ENCODE results near the gene ST6GALNAC3.

ST6GALNAC3 gene

DNA sequence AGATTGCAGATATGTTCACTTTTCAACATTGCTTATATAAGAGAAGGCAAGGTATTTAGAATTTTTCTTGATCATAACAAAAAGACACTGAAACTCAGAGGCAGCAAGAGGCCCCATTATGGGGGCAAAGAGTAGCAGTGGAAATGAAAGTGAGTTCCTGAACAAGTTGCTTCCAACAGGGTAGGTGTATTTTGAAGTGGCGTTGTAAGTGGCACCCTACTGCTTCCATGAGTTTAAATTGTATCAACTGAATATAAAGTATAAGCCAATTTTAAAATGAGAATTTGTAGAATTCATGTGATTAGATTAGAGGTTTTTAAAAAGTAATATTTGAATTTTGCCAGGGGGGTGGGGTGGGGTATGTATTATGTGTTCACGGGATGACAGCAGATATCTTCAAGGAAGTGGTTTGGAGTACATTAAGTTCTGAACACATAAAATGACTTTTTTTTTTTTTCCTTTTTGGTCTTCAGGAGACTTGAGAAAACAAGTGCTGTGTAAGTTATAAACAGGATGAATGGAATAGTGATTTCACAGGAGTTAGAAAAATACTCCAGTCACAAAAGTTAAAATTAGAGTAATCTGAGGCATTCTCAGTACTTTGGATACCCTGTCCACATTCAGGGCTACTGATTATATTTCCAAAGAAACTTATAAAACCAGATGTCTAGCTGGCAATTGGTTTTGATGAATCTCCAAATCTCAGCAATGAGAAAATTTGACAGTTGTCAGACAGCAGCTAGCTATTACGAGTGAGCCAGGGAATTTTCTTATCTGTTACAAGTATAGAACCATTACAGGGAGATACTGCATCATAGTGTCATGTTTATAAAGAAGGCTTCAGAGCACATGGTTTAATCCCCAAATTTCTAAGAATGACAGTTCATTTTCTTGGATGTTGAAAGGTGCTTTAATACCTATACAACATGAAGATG, 182.0 kb downstream of the ST6GALNAC3 start:
- no peak for DNase-seq

DNA sequence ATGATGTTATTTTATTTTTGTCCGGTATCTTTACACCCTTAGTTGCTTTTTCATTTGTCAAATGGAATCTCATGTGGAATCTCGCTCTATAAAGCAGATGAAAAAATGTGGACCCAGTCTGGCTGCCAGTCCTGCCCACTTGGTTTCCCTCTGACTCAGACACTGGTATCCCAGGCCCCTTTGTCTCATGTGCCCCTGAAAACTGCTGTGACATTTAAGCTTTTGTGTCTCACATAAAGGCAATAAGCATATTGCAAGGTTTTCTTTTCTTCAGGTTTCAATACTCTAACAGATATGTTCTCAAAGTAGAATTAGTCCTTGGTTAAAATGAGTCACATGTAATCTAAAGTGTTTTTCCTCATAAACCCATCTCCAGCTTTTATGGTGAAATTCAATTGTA, 183.3 kb downstream of the ST6GALNAC3 start:
- DNase-seq = no peak

DNA sequence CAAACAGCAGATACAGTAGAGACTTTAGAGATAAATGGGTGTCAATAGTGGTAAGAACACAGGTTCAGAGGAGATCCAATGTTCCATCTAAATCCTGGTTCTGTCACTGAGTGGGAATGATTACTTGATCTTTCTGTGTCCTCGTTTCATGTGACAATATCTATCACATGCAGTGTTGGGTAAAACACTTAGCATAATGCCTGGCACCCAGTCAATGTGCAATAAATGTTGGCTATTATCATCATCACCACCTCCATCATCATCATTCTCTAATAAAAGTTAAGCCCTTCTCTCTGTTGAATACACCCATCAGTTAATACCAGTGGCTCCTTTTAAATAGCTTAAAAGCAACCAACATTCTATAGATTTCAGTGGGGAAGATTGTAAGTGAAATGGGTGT, 184.7 kb downstream of the ST6GALNAC3 start:
- DNase-seq = no peak

DNA sequence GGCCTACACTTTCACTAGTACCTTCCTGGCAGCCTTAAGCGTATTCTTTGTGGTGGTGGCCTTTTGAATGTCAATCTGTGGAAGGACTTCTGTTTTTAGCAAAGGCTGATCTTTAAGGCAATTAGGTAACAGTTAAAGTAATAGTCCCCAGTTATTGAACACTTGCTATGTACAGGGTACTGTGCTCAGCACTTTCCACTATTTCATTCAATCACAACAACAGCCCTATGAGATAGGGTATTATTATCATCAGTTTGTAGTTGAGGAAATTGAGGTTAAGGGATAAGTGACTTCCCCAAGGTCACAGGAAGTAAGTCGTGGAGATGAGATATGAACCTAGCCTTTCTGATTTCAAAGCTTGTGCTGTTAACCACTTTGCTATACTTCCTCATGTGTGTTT, 185.7 kb downstream of the ST6GALNAC3 start:
- DNase-seq = no peak

DNA sequence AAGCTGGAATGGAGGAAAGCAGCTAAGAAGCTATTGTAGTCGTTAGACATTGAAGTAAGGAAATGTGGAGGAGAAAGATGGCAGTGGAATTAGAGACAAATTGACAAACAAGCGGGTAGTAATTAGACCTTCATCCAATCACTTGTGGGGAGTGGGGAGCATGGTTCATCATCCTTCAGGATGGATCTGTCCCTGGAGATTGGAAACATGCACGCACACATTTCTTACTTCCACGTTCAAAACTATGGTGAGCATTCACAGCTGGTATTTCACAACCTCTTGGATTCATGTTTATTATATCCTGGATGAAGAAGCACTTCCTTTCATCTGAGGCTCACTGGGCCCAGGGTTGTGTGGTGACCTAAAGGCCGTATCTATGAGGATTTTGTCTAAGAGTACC, 188.1 kb downstream of the ST6GALNAC3 start:
- no peak for DNase-seq

DNA sequence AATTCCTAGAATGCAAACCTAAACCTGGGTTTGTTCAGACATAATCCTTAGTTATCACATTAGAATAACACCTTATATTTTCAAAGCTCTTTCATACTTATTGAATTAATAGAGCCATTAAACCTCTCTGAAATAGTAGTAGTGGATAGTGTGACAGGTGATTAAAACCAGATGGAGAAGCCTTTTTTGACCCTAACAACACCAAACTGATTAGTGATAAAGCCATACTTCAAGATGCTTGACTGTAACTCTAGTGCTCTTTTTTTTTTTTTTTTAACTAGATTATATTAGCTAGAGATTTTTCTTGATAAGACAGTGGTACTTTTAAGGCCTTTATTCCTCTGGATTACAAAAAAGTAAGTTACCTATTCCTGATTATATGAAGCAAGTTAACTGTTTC, 190.1 kb downstream of the ST6GALNAC3 start:
- no peak for DNase-seq

DNA sequence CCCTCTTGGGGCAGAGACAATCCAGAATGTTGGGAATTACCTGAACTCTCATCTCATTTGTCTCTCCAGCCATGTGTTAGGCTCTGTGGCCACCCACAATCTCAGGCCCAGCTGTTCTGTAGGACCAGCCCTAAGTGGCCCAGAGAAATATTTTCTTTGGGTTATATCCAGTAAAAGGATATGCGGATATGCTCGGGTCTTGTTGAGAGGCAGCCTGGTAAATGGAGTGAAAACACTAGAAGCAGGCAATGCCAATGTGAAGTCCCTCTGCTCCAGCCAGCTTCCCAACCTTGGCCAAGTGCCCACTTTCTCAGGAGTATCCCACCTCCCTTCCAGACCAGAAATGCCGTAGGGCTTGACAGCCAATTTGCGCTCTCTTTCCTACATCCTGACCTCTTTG, 192.2 kb downstream of the ST6GALNAC3 start:
- DNase-seq = no peak

DNA sequence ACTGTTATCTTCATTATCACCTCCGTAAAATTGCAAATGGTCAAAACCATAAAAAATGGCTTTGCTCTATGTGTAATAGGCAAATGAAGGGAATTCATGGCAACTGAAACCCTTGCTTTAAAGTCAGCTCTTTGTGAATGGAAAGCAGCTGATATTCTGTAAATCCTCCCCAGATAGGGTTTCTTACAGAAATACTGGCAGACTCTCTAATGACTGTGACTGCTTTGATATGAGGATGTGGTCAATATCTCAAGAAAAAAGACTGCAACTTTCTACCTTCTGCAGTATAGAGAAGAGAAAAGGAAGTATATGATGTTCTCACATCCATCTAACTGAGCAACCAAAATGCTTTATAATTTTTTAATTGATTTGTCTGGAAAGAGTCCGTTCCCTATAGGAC, 193.1 kb downstream of the ST6GALNAC3 start:
- no peak for DNase-seq

DNA sequence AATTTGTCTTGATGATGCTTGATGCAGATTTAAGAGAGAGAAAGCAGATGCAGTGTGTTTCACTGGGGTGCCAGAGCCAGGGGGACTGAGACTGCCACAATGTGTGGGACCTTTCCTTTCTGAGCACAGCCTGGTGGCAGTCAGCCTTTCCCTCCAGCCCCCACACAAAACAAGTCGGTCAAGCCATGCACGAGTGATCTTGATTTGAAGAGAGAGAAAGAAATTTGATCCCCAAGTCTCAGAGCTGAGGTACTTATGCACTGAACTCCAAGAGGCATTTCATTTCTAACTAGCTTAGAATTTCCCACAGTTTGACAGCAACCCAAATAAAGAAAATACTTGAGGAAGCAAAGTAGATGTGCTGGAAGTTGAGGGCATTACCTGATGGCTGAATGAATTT, 193.8 kb downstream of the ST6GALNAC3 start:
- no peak for DNase-seq

DNA sequence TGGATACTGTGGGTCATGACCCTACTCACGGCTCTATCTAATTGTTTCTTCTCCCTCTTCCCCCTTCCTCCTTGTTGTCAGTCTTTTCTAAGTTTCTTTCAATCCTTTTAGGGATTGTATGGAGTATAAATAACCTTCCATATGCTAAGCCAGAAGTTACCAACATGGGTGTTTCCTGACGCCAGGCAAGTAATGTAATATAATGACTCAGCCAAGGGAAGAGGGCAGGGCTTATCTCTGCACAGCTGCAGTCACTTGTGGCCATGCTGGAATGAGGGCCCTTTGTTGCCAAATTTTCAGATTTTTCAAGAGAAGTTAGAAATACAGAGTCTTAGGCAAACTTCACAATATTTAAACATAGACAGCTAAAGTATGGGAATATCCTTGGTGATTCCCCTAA, 194.6 kb downstream of the ST6GALNAC3 start:
- peak; percentile 32 for DNase-seq

DNA sequence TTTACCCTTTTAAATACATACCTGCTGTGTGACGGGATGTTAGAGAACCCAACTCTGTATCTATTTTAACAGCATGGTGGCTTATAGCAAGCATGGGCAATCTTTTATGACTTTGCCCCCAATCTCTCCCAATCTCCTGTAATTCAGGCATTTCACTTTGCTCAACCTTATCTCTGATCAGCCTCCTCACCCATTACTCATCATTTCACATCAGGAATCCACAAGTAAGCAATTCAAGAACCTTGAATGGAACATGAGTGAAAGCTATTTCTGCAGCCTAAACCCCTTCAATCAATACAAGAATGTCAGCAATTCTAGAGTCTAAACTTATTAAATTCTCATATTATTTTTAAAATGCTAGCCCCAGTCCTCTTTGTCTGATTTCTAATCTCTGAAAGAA, 199.8 kb downstream of the ST6GALNAC3 start:
- DNase-seq = no peak

DNA sequence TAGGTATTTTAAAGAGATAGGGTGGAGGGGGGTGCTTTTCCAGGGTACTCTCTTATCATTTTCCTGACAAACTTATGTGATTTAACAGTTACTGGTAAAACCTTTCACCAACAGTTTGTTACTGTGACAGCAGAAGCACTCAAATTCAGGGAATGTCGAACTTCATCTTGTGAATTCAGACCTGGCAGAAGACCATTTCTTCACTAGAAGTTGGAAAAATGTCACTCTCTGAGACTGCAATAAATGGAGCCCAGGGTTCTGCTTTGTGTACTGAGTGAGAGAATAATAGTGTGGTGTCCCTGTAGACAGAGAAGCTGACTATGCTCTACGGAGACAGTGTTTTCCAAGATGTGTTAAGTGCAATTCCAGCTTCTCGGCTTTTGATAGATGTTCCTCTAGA, 200.2 kb downstream of the ST6GALNAC3 start:
- DNase-seq = no peak

DNA sequence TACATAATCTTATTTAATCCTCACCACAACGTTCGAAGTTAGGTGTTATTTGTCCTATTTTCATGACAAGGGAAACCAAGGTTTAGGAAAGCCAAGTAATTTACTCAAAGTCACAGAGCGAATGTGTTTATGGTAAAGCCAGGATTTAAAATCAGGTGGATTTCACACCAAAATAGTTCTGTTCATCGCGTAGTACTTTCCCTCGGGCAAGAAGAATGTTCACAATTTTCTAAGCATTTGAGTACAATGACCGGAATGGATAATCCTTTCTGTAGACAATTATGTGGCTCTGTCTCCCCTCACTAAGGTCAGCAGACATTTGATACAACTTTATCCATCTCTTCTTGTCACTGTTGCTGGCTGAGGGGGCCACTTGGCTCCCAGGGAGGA, 204.2 kb downstream of the ST6GALNAC3 start:
- no peak for DNase-seq

DNA sequence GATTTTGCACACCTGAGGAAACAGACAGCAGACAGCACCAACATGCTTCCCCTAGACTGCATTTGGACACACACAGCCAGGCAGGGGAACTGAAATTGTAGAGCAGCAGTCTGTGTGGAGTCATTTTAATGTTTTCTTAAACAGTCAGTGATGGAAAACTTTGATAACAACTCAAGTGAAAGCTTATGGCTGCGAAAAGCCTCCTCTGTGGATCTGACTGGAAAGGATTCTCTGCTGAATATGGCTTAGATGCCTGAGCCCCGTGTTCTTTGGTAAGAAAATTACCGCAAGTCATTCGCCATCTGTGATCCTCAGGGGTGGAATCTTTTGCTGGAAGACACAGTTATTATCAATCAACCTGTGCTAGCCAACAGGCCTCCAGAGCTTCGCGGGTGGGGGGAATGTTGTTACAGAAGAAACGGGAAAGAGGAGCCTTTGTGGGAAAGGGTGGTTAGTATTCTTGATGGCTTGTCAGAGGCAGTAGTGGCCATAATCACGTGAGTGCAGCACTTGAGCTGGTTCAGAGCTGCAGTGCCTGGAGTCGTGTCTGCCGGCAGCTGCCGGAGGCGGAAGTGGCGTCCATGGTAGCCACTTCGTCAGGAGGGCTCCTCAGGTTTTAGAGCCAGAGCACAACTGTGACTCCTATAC, 204.7 kb downstream of the ST6GALNAC3 start:
- DNase-seq = peak; percentile 44

DNA sequence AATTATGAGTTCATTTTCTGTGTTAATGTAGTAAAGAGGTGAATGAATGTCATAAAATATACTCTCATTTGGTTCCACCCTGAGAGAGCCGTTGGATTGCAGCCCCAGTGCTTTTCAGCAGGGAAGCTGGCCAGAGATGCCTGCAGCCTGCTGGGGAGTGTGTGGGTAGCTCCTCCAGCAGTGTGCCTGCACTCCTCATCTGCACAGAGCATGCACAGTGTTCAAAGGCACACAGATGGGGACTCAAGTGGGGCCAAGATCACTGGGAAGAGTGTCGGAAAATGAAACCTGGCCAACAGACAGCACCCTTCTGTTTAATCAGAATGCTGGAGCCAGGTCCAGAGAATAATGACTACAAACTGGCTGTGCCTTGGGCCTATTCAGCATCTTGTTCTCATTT, 206.8 kb downstream of the ST6GALNAC3 start:
- DNase-seq = no peak

DNA sequence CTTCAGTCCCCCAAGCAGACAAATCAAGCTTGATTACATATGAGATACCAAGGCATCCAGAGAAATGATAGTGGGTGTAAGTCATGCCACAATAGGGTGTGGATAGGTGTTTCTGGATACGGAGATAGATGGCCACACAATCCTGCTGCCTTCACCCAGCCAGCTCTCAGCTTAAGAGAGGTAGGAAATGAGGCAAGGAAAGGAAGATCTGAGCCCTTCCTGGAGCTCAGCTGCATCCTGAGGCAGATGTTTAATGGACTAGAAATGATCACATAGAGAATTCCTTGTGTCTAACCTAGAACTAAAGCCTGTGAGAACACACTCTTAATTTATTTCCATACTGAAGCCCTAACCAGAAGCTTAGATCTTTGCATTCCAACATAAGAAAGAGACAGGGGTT, 210.3 kb downstream of the ST6GALNAC3 start:
- DNase-seq = no peak

DNA sequence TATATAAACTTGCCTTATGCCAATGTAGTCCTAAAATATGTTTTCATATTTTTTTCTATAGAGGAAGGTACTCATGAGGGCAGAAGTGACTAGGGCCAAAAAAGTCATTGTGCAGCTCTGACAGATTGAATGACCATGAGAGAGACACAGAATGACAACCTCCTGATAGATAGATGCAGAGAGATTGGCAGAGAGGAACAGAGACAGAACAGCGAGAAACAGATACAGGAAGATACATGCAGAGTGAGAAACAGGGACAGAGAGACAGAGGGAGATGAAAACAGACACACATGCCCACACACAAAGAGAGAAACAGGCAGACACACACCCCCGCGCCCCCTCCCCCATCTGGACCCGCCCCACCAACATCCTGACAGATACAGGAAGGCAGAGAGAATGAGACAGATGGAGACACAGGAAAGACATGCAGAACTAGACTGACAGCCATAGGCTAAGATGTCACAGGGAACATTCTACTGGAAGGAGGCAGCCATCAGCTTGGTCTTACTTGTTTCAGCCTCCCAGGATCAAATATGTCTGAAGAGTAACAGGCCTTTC, 211.1 kb downstream of the ST6GALNAC3 start:
- DNase-seq = no peak

DNA sequence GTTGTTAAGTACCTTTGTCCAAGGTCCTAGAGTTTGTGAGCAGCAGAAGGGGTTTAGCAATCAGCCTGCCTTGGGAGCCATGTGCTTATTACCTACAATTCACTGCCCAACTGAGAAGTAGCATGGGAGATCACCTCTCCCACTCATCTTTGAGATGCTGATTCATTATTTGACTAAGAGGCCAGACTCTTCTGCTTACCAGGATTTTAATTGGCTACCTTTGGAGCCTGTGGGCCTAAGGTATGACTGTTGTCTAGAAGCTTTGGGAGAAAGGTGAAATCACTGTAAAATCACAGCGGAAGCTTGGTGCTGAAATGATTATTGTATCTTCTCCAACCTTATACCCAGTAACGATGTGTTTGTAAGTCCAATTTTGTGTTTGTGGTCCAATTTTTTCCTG, 213.4 kb downstream of the ST6GALNAC3 start:
- DNase-seq = no peak

DNA sequence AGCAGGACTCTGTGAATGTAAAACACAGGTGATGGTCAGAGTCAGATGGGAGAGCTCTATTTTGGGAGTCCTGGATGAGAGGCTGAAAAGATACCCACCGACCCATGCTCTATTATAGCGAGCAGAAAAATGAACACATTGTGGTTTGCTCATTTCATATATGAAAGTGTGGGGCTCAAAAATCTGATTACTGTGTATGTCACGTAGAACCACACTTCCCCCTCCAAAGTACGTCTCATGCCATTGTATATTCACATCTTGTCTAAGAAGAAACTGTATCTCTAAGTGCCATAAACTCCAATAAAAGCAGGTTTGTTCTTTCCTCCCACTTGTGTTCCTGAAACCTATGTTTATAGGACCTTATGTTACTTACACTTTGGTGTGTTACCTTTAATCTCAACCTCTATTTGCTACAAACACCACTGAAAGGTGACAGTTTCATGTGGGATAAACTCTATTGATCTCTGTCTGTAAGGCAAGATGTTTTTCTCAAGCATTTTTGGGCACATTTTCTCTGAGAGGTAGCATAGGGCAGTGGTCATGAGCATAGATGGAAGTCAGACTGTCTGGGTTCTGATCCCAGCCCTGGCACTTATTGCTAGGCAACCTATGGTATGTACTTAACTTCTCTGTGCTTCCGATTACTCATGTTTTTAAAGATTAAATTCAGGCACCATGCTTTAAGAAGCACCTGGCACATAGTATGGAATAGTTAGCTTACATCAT, 214.4 kb downstream of the ST6GALNAC3 start:
- DNase-seq = no peak

DNA sequence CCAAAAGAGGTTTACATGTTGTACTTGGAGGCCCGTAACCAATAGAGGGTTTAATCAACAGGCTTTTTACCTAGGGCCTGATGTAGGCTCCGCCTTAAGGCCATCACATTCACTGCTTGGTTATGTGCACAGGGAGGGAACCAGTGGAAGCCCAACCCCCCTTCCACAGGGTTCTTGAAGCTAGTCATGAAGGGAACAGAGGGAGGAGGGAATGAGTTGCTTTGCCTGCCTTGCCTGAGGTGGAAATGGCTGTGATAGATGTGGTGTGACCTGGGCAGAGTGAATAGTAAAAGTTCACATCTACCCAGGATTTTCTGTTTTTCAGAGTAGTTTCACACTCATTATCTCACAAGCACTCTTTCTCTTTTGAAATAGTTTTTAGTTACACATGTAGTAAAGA, 215.1 kb downstream of the ST6GALNAC3 start:
- no peak for DNase-seq

DNA sequence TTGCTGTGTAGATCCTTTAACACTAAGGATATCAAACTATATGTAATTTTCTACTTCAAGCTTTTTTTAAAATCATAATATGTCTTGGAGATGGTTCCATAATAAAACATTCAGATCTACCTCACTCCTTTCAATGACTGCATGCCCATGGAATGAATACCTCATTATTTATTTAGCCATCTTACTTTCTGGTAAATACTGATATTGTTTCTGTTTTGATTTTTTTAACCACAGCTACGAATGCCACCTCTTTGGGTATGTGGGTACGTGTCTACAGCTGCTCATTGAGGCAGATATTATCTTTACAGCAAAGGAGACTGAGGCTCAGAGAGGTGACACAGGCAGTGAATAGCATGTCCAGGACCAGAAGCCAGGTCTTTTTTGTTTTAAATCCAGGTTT, 215.7 kb downstream of the ST6GALNAC3 start:
- DNase-seq = no peak

DNA sequence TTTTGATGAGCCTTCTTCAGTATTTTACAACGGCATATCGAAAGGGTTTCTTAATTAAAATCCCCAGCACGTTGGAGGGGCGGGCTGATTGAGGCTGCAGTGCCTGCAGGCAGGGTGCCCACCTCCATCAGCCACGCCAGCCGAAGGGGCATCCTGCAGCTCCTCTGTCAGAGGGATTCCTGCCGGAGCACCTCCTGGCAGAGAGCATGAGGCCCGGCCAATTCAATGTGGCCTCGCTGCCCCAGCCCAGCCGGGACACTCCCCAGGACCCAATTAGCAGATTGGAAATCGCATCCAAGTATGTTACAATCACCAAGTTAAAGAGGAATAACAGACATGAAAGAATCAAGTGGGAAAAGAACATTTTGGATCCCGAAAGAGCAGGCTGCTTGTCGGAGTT, 216.6 kb downstream of the ST6GALNAC3 start:
- no peak for DNase-seq

DNA sequence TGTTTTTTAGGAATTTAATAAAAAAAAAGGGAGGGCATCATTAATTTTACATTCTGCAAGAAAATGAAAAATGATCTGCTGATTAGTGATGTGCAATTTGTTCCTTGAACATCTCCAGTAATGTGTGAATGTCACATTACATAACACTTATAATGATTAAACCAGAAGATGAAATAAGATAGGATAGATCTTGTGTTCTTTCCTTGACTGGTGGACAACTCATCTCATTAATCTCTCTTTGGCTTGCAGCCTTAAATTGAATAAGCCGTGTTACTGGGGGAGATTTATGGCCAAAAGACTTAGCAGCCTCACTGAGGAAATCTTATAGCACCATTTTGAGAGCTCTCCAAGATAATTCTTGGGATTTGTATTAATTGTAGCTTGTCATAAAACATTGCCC, 217.2 kb downstream of the ST6GALNAC3 start:
- DNase-seq = no peak
